ENCODE measurements around the gene FARS2. TPM values are rescaled to one million over a fixed set of nuclear protein-coding genes. Genes with fewer than 3 reads are reported as not detected.

FARS2 gene
- polyA plus RNA-seq, 1 of the 3 experiments (the other 2 are of a cell fraction), result 12.5 TPM

GRCh38 chr6:5513408-5513807, 252.1 kb downstream of the FARS2 start:
- peaks cover 2 to 15% of the 10 kb centered on the region in 2 experiments; a peak in 3 of 4 replicates for H3K4me1 ChIP-seq (ENCODE audit: control insufficient read depth in 1 of 2, insufficient read depth in 2 of 2, low read depth in 1 of 2, low read length in 1 of 2)
- no peak overlapping the region for H2AFZ ChIP-seq (ENCODE audit: low read depth)
- H3K27me3 ChIP-seq (ENCODE audit: insufficient read depth), result no peaks in the 10 kb centered on the region
- no peak overlapping the region for H3K27ac ChIP-seq (ENCODE audit: low read depth in 2 of 2, low read length in 1 of 2)
- H3K9ac ChIP-seq, result no peak overlapping the region
- H3K79me2 ChIP-seq (ENCODE audit: insufficient read depth), result no peaks in the 10 kb centered on the region
- CTCF ChIA-PET, result no interaction called here
- no peaks in the 10 kb centered on the region for H3K9me2 ChIP-seq
- no peak overlapping the region for H3K4me2 ChIP-seq
- no peaks in the 10 kb centered on the region for H3F3A ChIP-seq (replicated peaks; ENCODE audit: insufficient read depth)
- 96% methylated on average over 6 of the region's 6 CpGs for WGBS (ENCODE audit: low lambda C conversion rate)
- H3K9me3 ChIP-seq, result no peaks in the 10 kb centered on the region
- no peaks in the 10 kb centered on the region for H4K20me1 ChIP-seq (ENCODE audit: insufficient read depth)
- POLR2A ChIA-PET, result no interaction called here
- no peak overlapping the region for H3K4me3 ChIP-seq (ENCODE audit: low read depth in 2 of 2, low read length in 1 of 2)
- DNase-seq, result no peak
- no peaks in the 10 kb centered on the region for H3K36me3 ChIP-seq (replicated peaks in 1 of 2; ENCODE audit: control insufficient read depth in 1 of 2, insufficient read depth in 2 of 2, low read length in 1 of 2)
- TF ChIP-seq MAX (IDR thresholded peaks at IDR 0.05; ENCODE audit: low read depth) (no peak), TCF12 (IDR thresholded peaks at IDR 0.05) (no peak), RXRA (IDR thresholded peaks at IDR 0.05; ENCODE audit: borderline replicate concordance, low read depth) (no peak), MEF2A (IDR thresholded peaks at IDR 0.05; ENCODE audit: borderline replicate concordance, low read depth) (no peak), GABPA (IDR thresholded peaks at IDR 0.05; ENCODE audit: low read depth) (no peak), JUND (IDR thresholded peaks at IDR 0.05) (no peak), POLR2AphosphoS5 (IDR thresholded peaks at IDR 0.05; ENCODE audit: low read depth, low read length) (no peak), REST (IDR thresholded peaks at IDR 0.05; ENCODE audit: low read depth, low read length) (no peak), RFX5 (IDR thresholded peaks at IDR 0.05; ENCODE audit: low read length) (no peak), YY1 (IDR thresholded peaks at IDR 0.05; ENCODE audit: low read depth) (no peak), USF2 (IDR thresholded peaks at IDR 0.05; ENCODE audit: borderline replicate concordance, low read depth, low read length) (no peak), GATA2 (CRISPR knock-in tag; IDR thresholded peaks at IDR 0.05) (no peak), RAD21 (IDR thresholded peaks at IDR 0.05; ENCODE audit: low read length) (no peak), ELF1 (IDR thresholded peaks at IDR 0.05) (no peak), NFIC (IDR thresholded peaks at IDR 0.05; ENCODE audit: borderline replicate concordance) (no peak)

GRCh38 chr6:5514353-5514752, 253.0 kb downstream of the FARS2 start:
- POLR2A ChIA-PET, result no interaction called here
- CTCF ChIA-PET, result no interaction called here
- H3K36me3 ChIP-seq (replicated peaks in 1 of 2; ENCODE audit: control insufficient read depth in 1 of 2, insufficient read depth in 2 of 2, low read length in 1 of 2), result no peaks in the 10 kb centered on the region
- H3K27me3 ChIP-seq (ENCODE audit: insufficient read depth), result no peaks in the 10 kb centered on the region
- H3K4me2 ChIP-seq, result no peak overlapping the region
- peaks cover 2 to 15% of the 10 kb centered on the region in 2 experiments; a peak in 3 of 4 replicates for H3K4me1 ChIP-seq (ENCODE audit: control insufficient read depth in 1 of 2, insufficient read depth in 2 of 2, low read depth in 1 of 2, low read length in 1 of 2)
- no peak for DNase-seq
- TF ChIP-seq POLR2AphosphoS5 (IDR thresholded peaks at IDR 0.05; ENCODE audit: low read depth, low read length) (no peak), MEF2A (IDR thresholded peaks at IDR 0.05; ENCODE audit: borderline replicate concordance, low read depth) (no peak), EZH2phosphoT487 (IDR thresholded peaks at IDR 0.05; ENCODE audit: borderline replicate concordance, low read depth) (no peak), RAD21 (IDR thresholded peaks at IDR 0.05; ENCODE audit: low read length) (no peak), FOXJ3 (CRISPR knock-in tag; IDR thresholded peaks at IDR 0.05) (no peak)
- no peaks in the 10 kb centered on the region for H3K79me2 ChIP-seq (ENCODE audit: insufficient read depth)
- no peak overlapping the region for H2AFZ ChIP-seq (ENCODE audit: low read depth)
- no peaks in the 10 kb centered on the region for H3F3A ChIP-seq (replicated peaks; ENCODE audit: insufficient read depth)
- H3K9ac ChIP-seq, result no peak overlapping the region
- no peaks in the 10 kb centered on the region for H4K20me1 ChIP-seq (ENCODE audit: insufficient read depth)
- H3K27ac ChIP-seq (ENCODE audit: low read depth in 2 of 2, low read length in 1 of 2), result no peak overlapping the region
- H3K9me3 ChIP-seq, result no peaks in the 10 kb centered on the region
- no peak overlapping the region for H3K4me3 ChIP-seq (ENCODE audit: low read depth in 2 of 2, low read length in 1 of 2)
- H3K9me2 ChIP-seq, result no peaks in the 10 kb centered on the region
